Stimulated activated CD4-positive, alpha-beta T cell treated with anti-CD3 and anti-CD28 coated beads, Interleukin-2, amount 100 ng/mL, for 4 hours (primary cell): ENCODE data around the gene MB21D2.

Experiments
- DNase-seq: peaks from one replicate; pipeline ENCODE4 v3.0.0-alpha.2; 2020; ENCODE audit warnings: low read depth

MB21D2 gene

GRCh38 chr3:192890347-192891335, 27.0 kb downstream of the MB21D2 start:
- DNase-seq: no peak

GRCh38 chr3:192889679-192890078, 28.0 kb downstream of the MB21D2 start:
- no peak for DNase-seq

DNA sequence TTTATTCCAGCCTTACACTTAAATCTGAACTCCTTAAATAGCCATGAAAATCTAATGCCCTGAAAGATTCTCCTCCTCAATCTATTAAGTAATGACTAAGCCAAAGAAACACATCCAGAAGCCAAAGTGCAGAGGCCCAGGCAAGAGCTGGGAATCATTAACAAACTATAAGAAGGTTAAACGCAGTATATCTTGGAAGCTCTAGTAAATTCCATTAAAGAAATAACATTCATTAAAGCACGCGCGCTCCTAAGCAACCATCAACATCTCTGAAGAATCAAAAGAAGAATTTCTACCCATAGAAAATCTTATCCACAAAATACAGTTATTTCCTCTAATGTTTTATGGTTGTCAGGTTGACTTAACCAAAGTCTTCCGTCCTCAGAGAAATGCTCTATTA, 29.5 kb downstream of the MB21D2 start:
- no peak for DNase-seq

- DNase-seq: no peak
These were observed 30.0 kb downstream of the MB21D2 start for GRCh38 chr3:192887701-192888100.

DNA sequence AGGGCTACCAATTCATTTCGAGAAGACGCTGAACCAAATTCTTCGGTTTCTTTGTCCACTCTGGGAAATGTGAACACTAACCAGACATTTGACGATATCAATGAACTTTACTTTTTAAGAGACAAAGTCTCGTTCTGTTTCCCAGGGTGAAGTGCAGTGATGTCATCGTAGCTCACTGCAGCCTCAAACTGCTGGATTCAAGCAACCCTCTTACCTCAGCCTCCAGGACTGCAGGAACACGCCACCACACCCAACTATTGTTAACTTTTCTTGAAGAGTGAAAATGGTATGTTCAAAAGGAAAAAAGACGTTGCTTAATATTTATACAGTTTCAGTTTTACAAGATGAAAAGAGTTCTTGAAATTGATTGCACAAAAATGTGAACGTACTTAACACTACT, 30.6 kb downstream of the MB21D2 start:
- no peak for DNase-seq

DNA sequence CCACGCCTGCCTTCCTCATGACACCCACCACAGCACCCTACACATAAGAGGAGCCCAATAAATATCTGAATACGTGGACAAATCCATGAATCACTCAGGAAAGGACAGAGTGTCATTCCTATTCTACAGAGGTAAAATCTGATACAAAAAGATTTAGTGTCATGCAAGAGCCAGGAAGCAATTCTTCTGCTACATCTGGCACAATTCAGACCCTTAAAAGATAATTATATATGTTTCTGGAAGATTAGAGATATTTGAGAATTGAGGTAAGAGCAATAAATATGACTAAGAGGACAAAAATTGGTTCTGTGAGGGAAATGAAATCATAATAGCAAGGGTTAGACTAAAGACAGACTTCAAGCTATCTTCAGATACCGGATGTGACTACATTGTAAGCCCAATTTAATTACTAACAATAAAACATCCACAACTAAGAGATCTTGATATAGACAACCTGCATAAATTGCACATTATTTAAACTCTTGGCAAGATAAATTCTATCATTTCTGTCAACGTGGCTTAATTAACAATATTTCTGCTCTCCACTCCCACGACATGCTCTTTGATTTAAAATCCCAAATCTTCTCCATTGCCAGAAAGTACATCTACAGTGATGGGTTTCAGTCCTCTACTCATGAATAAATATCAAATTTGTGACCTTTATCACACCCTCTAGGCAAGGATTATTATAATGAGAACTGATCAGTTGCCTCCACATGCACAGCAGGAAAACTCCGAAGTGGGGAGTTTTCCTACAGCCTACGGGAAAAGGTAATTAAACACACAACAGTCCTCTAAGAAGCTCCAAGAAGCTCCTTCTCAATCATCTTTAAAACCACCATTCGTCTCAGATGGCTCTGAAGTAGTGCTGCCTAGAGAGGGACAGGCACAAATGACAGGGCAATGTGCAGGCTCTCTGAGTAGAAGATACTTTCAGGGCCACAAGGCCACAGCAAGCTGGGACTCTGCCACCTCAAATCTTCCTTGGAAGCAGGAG, 32.6 kb downstream of the MB21D2 start:
- DNase-seq: no peak

DNA sequence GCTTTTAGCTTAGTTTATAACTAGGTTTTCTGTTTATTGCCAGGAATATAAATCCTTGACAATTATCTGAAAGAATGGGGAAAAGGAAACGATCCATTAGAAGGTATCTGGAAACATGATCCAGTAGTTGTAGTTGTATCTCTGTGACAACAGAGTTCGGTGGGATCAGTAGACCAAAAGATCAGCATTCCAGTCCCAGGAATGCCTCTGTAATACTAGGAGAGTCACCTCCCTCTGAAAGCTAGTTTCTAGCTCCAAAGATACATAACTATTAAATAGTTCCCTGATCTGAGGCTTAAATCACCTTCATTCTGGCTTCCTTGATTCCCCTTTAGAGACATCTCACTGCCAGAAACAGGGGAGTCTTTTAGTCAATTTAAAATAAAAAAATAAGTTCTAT, 34.1 kb downstream of the MB21D2 start:
- DNase-seq: no peak

GRCh38 chr3:192881159-192881786, 36.4 kb downstream of the MB21D2 start:
- no peak for DNase-seq

GRCh38 chr3:192880313-192880712, 37.3 kb downstream of the MB21D2 start:
- DNase-seq: no peak

GRCh38 chr3:192879346-192880031, 38.2 kb downstream of the MB21D2 start:
- no peak for DNase-seq

DNA sequence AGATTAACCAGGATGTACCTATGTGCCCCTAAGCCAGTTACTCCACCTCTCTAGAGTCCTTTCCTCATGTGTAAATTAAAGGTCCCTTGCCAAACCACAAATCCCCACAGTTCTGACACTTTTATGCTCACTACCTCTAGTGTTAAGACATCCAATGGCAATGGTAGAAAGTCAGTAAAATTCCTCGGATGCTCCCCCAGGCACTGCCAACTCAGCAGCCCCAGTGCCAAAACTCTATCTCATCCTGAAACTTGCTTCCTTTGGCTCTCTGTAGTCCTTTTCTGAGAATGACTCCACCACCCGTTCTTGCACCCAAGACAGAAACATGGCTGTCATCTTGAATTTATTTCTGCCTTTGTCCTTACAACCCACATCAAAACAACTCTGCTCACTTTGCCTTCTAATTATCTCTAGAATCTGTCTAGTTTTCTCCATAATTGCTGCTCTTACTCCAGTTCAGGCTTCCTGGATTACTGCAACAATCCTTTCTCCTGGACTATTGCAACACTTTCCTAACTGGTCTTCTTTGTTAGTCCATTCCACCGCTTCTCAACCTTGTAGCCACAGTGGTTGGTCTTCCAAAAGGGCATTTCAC, 41.6 kb downstream of the MB21D2 start:
- DNase-seq: no peak

- DNase-seq: no peak
These were observed 46.8 kb downstream of the MB21D2 start for GRCh38 chr3:192870822-192871221.

- no peak for DNase-seq
These were observed 48.3 kb downstream of the MB21D2 start for GRCh38 chr3:192869131-192870031.

GRCh38 chr3:192867645-192868044, 50.0 kb downstream of the MB21D2 start:
- no peak for DNase-seq

DNA sequence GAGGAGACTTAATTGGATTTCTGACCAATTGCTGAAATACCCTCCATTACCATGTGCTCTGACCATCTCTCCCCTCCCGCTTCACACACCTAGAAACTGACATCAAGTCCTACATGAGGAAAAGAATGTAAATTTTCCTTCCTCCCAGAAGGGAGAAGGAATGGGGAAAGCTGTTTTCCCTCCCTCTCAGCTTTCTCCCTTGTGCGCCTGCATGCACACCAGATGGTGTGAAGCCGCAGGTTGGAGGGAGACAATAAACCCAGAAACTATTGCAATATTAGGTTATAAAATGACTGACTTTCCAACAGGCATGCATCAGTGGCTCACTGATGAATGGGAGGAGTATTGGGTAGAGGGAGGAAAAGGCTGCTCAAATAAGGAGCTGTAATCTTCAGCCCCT, 50.9 kb downstream of the MB21D2 start:
- no peak for DNase-seq

DNA sequence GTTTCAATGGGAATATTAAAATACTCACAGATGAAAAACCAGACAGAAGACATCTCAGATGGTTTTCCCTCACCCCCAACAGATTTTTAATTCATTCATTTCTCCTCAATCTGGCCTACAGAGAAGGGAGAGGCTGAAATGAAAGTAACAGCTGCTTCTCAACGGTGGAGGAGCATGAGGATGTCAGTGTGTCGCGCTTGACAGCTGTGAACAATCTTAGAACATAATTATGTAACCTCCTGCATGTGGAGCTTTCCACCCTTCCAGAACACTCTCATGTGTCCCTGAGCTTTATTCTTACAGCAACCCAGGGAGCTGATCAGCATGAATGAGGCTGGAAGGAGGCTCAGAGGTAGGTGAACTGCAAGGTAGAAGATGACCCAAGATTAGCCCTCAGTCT, 52.7 kb downstream of the MB21D2 start:
- DNase-seq: no peak

DNA sequence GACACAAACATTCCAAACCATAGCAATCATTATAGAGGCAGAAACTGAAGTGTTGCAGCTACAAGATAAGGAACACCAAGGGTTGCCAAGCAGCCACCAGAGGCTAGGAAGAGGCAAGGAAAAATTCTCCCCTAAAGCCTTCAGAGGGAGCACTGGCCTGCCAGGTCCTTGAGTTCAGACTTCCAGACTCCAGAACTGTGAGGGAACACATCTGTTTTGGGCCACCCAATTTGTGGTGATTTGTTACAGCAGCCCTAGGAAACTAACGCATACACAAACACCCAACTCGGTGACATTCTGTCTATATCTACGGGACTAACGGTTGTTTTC, 54.6 kb downstream of the MB21D2 start:
- DNase-seq: no peak

DNA sequence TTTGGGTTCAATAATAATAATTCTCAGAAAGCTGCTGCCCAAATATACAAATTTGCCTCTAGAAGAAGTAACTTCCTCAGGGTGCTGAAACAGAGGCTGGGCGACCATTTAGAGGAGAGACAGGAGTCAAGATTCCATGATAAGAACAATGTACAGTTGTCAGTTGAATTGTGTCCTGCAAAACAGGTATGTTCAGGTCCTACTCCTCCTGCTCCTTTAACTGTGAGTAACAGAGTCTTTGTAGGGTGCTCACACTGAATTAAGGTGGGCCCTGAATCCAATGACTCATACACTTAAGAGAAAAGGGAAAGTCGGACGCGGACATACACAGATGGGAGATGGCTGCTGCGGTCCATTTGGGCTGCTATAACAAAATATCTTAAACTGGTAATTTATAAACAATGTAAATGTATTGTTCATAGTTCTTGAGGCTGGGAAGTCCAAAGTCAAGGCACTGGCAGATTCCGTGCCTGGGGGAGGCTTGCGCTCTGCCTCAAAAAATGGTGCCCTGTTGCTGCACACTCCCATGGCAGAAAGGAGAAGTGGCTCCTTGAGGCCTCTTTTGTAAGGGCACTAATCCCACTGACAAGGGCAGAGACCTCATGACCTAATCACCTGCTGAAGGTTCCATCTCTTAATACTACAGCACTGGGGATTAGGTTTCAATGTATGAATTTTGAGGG, 55.1 kb downstream of the MB21D2 start:
- DNase-seq: no peak

- no peak for DNase-seq
These were observed 55.7 kb downstream of the MB21D2 start for GRCh38 chr3:192861972-192862371.

GRCh38 chr3:192860454-192860853, 57.2 kb downstream of the MB21D2 start:
- DNase-seq: no peak
